EL (cell line): ENCODE measurements around the gene HECW1.
"Not testable (repeated sequence)": the region's sequence is repeated elsewhere in the genome, so short reads cannot be mapped to it uniquely, and the experiment has no call there.

Source experiments
- DNase-seq: peaks from one replicate; pipeline ENCODE4 v3.0.0-alpha.2; 2016

The HECW1 gene

GRCh38 chr7:43481902-43482678 lies 369.6 kb downstream of the HECW1 start:
- DNase-seq: peak; percentile 59

DNA sequence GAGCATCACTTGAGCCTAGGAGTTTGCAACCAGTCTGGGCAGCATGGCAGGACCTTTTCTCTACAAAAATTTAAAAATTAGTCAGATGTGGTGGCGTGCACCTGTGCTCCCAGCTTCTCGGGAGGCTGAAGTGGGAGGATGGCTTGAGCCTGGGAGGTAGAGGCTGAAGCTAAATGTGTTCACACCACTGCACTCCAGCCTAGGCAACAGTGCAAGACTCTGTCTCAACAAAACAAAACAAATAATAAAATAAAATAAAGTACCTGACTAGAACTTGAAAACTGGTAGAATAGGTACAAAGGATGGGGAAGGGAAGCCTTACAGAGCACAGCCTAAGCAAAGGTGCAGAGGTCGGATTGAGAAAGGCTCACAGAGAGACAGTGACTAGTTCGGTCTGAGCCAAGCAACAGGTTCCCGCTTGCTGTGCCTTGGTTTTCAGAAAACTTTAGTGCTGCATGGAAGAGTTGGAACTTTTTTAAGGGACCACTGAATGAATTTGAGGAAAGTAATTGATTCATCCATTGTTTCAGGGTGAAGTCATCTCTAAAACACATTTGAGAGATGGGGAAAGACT lies 370.3 kb downstream of the HECW1 start:
- no peak for DNase-seq

DNA sequence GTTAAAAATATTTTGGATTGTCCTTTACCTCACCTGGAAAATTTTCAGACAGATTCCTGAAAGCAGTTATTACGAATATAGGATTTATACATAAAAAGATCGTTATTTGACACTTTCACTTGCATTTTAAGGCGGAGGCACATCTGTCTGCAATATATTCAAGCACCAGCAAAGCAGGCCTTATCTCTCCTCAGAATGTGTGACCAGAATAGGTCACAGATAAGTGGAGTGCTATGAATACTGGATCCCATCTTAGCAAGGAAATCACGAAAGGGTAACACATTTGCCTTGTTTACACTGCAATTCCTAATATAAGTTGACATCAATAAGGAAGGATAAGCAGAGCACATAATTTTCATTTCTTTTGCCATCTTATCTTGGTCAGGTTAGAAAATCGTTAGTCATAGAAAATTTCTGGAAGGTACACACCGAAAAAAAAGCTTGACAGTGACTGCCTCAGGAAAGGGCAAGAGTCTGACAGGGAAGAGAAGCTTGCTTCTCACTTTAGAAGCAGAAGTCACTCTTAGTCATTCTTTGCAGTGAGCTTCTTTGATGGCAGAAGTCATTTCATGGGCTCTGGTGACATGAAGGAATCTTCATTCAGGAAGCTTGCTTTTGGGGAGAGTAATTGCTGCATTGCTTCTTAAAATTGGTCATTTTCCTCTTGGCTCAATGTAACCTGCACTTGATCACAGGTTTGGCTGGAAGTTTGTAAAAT lies 372.4 kb downstream of the HECW1 start:
- DNase-seq: no peak

GRCh38 chr7:43485580-43485979 lies 373.1 kb downstream of the HECW1 start:
- no peak for DNase-seq

GRCh38 chr7:43486008-43486407 lies 373.6 kb downstream of the HECW1 start:
- not testable (repeated sequence) for DNase-seq

GRCh38 chr7:43486634-43487033 lies 374.2 kb downstream of the HECW1 start:
- DNase-seq: no peak

DNA sequence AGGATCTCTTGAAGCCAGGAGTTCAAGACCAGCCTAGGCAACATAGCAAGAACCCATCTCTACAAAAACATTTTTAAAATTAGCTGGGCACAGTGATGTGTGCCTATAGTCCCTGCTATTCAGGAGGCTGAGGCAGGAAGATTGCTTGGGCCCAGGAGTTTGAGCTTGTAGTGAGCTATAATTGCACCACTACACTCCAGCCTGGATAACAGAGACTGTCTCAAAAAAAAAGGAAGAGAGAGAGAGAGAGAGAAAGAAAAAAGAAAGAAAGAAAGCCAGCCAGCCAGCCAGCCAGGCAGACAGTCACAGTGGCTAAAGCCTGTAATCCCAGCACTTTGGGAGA lies 375.3 kb downstream of the HECW1 start:
- no peak for DNase-seq

DNA sequence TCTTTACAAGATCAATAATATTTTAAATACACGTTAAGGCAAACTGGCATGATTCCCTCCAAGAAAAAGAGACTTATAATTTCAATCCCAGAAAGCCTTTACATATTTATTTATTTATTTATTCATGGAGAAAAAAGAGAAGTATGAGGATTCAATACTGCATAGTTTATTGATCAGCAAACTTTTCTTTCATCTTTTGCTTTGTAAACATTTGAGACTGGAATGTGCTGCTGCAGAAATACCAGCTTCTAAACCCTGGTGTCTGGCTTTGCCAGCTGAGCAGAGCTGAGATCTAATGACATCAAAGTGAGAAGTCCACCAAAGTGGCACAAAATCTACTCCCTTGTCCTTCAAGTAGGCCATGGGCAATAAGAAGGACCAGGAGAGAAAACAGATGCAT lies 376.8 kb downstream of the HECW1 start:
- no peak for DNase-seq

GRCh38 chr7:43490016-43490415 lies 377.6 kb downstream of the HECW1 start:
- no peak for DNase-seq

DNA sequence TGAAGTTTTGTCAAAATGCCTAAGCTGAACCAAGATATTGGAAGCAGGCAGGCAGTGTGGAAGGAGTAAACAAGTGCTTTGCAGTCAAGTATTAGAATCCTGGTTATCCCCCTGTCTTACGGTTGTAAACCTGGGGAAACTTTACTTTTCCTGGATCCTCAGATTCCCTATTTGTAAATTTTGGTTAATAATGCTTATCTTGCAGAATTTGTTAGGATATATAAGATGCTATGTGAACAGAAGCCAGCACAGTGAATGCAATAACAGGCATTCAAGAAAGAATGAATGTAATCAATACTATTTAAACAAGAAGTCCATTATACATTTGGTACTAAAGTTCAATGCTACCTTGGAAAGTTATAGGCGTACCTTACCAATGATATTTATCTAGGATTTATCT lies 378.7 kb downstream of the HECW1 start:
- no peak for DNase-seq

- DNase-seq: peak; percentile 50
These were observed 379.5 kb downstream of the HECW1 start for GRCh38 chr7:43491984-43492383.

GRCh38 chr7:43492896-43493295 lies 380.4 kb downstream of the HECW1 start:
- no peak for DNase-seq

DNA sequence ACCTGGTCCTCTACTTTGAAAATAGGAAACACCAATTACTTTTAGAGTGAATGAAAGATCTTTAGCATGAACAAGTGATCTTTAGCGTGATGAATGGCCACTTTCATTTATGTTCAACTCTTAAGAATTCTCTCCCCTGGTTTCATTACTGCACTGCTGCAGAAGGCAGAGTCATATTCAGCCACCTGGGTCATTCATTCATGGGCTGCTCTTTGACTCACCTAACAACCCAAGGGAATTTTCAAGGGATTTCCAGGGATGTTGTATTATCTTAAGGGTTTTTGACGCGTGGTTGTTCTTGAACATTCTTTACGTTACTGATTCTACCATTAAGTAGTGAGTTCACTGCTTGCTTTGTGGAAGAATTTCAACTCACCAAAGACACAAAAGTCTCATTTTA lies 383.1 kb downstream of the HECW1 start:
- DNase-seq: no peak

DNA sequence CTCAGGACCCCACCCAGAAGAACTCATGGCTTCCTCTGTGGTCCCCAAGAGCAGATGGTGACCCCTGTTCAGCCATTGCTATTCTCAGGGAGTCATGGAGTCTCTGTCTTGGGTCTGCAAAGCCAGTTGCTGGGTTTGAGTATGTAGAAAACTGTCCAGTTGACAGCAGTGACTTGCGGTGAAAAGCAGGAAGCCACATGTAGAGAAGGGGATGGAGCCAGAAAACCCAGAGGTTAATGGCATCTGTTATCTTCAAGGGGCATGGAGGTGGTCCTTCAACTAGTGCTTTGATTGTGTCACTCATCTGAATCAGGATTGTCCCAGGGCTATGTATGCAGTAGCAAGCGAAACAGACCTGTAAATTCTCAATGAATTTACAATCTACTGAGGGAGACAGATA lies 384.1 kb downstream of the HECW1 start:
- DNase-seq: no peak

- DNase-seq: peak; percentile 50
These were observed 389.4 kb downstream of the HECW1 start for GRCh38 chr7:43501870-43502269.

GRCh38 chr7:43502941-43503340 lies 390.5 kb downstream of the HECW1 start:
- DNase-seq: no peak

DNA sequence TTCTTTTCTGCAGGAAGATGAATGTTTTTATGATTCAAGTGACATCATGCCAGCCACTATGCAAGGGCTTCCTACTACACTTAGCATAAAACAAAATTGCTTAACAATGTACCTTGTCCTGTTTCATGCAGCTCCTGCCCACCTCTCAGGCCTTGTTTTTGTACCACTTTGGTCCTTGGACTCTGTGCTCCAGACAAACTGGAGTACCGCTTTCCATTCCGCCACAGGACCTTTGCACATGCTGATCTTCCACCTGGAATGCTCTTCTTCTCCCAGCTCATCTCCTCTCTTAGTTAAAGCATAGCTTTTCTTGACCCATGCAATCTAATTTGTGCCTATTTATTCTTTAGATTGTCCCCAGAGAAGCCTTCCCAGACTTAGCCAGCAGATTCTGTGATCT lies 393.0 kb downstream of the HECW1 start:
- DNase-seq: no peak

DNA sequence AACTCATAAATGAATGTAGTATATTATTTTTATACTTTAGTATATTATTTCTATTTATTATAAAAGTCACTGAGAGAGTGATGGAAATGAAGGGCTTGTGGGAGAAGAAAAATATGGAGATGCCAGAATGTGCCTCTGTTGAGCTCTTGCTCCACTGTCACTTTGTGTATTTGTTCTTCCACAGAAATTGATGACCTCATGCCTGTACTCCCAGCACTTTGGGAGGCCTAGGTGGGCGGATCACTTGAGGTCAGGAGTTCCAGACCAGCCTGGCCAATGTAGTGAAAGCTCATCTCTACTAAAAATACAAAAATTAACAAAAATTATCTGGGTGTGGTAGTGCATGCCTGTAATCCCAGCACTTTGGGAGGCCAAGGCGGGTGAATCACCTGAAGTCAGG lies 394.0 kb downstream of the HECW1 start:
- DNase-seq: no peak

- no peak for DNase-seq
These were observed 396.0 kb downstream of the HECW1 start for GRCh38 chr7:43508461-43508860.

GRCh38 chr7:43509906-43510305 lies 397.5 kb downstream of the HECW1 start:
- DNase-seq: no peak

GRCh38 chr7:43511029-43511428 lies 398.6 kb downstream of the HECW1 start:
- no peak for DNase-seq

DNA sequence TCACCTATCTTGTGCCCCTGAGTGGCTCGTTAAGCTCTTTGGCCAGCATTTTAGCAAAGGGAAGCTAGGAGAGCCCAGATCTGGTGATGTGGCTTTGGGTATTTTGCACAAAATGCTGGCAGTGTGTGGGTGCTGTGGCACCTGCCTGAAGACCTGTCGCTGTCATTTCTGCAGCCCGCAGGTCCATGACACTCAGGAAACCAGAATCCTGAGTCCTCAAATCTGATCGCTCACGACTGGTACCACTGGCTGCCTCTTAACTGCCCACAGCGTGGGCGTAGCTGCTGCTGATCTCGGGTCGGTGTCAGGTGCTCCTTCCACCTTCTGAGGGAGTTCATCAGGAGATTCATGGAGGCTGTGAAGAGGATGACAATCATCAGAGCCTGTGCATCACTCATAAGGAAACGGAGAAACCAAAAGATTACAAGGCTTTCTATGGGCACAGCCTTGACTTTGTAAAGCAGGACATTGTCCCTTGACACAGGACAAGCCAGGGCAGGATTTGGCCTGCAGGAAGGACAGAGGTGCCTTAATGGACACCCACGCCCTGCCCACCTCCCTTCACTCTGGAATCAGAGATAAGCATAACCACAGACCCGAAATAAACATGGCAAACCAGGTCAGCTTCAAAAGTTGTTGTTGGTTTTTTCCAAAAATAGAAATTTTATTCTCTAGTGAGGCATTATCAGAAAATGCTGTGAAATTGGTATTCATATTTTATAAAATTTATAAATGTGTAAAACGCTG lies 399.5 kb downstream of the HECW1 start:
- no peak for DNase-seq

DNA sequence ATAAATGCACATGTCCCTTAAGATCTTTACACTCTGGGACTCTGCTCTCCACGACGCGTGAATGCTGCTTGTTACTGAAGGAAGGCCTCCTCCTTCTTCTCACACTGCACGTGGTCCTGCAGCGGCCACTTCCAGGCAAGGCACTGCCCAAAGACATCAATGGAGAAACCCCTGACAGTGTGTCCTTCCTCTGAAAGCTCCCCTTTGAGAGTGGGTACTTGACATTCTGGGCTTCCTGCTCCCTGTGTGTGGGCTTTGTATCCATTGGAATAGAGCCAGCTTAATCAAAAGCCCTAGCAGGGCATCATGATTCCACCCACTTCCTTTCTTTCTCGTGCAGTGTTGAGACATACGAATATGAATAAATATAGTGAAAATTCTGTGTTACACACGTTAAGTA lies 400.8 kb downstream of the HECW1 start:
- no peak for DNase-seq
